Left ventricle myocardium inferior (tissue), 1 donor: ENCODE data around the gene HP. TPM values are rescaled to one million over a fixed set of nuclear protein-coding genes. Genes with fewer than 3 reads are reported as not detected.

Source experiments
- DNase-seq: peaks from one replicate; pipeline ENCODE4 v3.0.0-alpha.2; 2020
- H3K27ac ChIP-seq: fragments of 200-600 bp; replicated peaks from 2 replicates; pipeline ENCODE4 v1.8.0; 2021
- H3K27me3 ChIP-seq: fragments of 200-600 bp; 2 replicates; pipeline ENCODE4 v1.8.0; 2021; ENCODE audit warnings: low read depth
- H3K36me3 ChIP-seq: fragments of 200-600 bp; 2 replicates; pipeline ENCODE4 v1.8.0; 2021
- H3K4me1 ChIP-seq: fragments of 200-600 bp; 2 replicates; pipeline ENCODE4 v1.8.0; 2021
- H3K4me3 ChIP-seq: fragments of 200-600 bp; 2 replicates; pipeline ENCODE4 v1.8.0; 2021; ENCODE audit warnings: mild to moderate bottlenecking, moderate library complexity
- H3K9me3 ChIP-seq: fragments of 200-600 bp; replicated peaks from 2 replicates; pipeline ENCODE4 v1.8.0; 2021
- CTCF ChIP-seq: fragments of 200-600 bp; IDR thresholded peaks from 2 replicates; pipeline ENCODE4 v1.8.0; 2021; ENCODE audit warnings: antibody characterized with exemption, mild to moderate bottlenecking, borderline replicate concordance
- intact Hi-C: fragments of 100-400 bp; cut with micrococcal nuclease; formaldehyde crosslinking; loops from one replicate; pipeline ENCODE4 v1.11.0; 2022
- total RNA-seq: library from RNA; stranded (reverse); fragmentation: NEBNext Ultra II Directional; extraction: Animal tissue kit (Norgen Biotek cat#: 25700); gene quantifications from one replicate; pipeline ENCODE4 v1.2.1, GENCODE V29; 2021
- donor health status: DM: no; HTN: yes; CAD: no; lungs with severe emphysema.

Gene HP
- total RNA-seq, 1 donor from 2014 or later: 1.6 TPM

GRCh38 chr16:72043539-72043938 is 10.8 kb upstream of the HP start:
- no peak overlapping the region for H3K27ac ChIP-seq
- intact Hi-C loops: no loop called here
- no peaks in the 10 kb centered on the region for H3K27me3 ChIP-seq
- no peak overlapping the region for H3K4me3 ChIP-seq
- no peaks in the 10 kb centered on the region for H3K9me3 ChIP-seq
- H3K36me3 ChIP-seq: peaks cover 36% of the 10 kb centered on the region
- DNase-seq: no peak
- peaks cover 11% of the 10 kb centered on the region for H3K4me1 ChIP-seq
- TF ChIP-seq CTCF: no peak

- intact Hi-C loops: no loop called here
- DNase-seq: no peak
- H3K27ac ChIP-seq: no peak overlapping the region
- H3K36me3 ChIP-seq: peaks cover 36% of the 10 kb centered on the region
- no peaks in the 10 kb centered on the region for H3K27me3 ChIP-seq
- TF ChIP-seq CTCF: no peak
- no peak overlapping the region for H3K4me3 ChIP-seq
- H3K9me3 ChIP-seq: peaks cover 5% of the 10 kb centered on the region
- peaks cover 11% of the 10 kb centered on the region for H3K4me1 ChIP-seq
Observed at GRCh38 chr16:72044296-72044695, 10.0 kb upstream of the HP start.

- Histone ChIP-seq H3K27me3 (no peaks in the 10 kb centered on the region), H3K4me1 (peaks cover 11% of the 10 kb centered on the region), H3K27ac (no peak overlapping the region), H3K9me3 (peaks cover 11% of the 10 kb centered on the region), H3K36me3 (peaks cover 36% of the 10 kb centered on the region), H3K4me3 (no peak overlapping the region)
- DNase-seq: no peak
- TF ChIP-seq CTCF: no peak
- intact Hi-C loops: no loop called here
Observed at GRCh38 chr16:72044825-72045359, 9.4 kb upstream of the HP start.

- Histone ChIP-seq H3K4me3 (no peak overlapping the region), H3K27ac (no peak overlapping the region), H3K4me1 (no peaks in the 10 kb centered on the region), H3K27me3 (no peaks in the 10 kb centered on the region), H3K9me3 (peaks cover 13% of the 10 kb centered on the region), H3K36me3 (no peaks in the 10 kb centered on the region)
- no peak for DNase-seq
- TF ChIP-seq CTCF: no peak
- intact Hi-C loops: no loop called here
Observed at GRCh38 chr16:72049110-72049509, 5.2 kb upstream of the HP start.

- DNase-seq: no peak
- H3K27me3 ChIP-seq: no peaks in the 10 kb centered on the region
- intact Hi-C loops: no loop called here
- H3K4me3 ChIP-seq: no peak overlapping the region
- no peak overlapping the region for H3K27ac ChIP-seq
- no peaks in the 10 kb centered on the region for H3K4me1 ChIP-seq
- TF ChIP-seq CTCF: no peak
- no peaks in the 10 kb centered on the region for H3K36me3 ChIP-seq
- H3K9me3 ChIP-seq: peaks cover 13% of the 10 kb centered on the region
Observed at GRCh38 chr16:72050769-72051464, 3.4 kb upstream of the HP start.
